Kidney capillary endothelial cell (primary cell): Measurements from ENCODE around the gene NEDD8.
"Not testable (repeated sequence)": the region's sequence is repeated elsewhere in the genome, so short reads cannot be mapped to it uniquely, and the experiment has no call there.

ENCODE experiments used
- DNase-seq: peaks from one replicate; pipeline ENCODE4 v3.0.0-alpha.2; 2018; ENCODE audit warnings: low spot score

NEDD8 gene

DNA sequence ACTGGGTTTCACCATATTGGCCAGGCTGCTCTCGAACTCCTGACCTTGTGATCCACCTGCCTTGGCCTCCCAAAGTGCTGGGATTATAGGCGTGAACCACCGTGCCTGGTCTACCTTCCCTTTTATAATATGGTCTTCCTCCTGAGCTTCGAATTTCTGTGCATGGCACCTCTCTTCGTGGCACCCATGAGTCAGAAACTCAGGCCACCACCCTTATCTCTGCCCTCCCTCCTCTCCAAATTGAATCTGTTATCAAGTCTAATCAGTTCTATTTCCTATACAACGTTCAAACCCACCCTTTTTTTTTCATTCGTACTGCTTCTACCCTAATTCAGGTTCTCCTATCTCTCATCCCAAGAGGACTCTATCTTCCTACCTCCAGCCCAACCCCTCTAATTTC, 15.3 kb upstream of the NEDD8 start:
- no peak for DNase-seq

DNA sequence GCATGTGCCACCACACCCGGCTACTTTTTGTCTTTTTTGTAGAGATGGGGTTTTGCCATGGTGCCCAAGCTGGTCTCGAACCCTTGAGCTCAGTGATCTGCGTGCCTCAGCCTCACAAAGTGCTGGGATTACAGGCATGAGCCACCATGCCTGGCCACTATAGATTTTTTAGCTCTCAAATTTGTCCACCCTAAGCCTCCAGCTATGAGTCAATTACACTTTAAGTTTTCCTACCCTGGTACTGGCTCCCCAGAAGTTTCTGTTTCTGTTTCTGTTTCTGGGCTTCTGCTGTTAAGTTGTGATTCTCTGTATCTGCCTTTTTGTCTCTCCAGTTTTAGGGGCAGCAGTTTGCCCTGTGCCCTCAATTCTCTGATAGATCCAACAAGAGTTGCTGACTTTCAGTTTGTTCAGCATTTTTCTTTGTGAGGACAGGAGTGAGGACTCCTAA, 14.6 kb upstream of the NEDD8 start:
- no peak for DNase-seq

DNA sequence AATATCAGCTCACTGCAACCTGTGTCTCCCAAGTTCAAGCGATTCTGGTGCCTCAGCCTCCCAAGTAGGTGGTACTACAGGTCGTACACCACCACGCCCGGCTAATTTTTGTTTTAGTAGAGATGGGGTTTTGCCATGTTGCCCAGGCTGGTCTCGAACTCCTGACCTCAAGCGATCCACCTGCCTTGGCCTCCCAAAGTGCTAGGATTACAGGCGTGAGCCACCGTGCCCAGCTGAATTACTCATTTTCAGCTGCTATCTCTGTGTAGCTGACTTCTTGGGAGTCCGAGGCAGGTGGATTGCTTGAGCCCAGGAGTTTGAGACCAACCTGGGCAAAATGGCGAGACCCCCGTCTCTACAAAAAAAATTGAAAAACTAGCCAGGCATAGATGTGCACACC, 13.2 kb upstream of the NEDD8 start:
- not testable (repeated sequence) for DNase-seq

DNA sequence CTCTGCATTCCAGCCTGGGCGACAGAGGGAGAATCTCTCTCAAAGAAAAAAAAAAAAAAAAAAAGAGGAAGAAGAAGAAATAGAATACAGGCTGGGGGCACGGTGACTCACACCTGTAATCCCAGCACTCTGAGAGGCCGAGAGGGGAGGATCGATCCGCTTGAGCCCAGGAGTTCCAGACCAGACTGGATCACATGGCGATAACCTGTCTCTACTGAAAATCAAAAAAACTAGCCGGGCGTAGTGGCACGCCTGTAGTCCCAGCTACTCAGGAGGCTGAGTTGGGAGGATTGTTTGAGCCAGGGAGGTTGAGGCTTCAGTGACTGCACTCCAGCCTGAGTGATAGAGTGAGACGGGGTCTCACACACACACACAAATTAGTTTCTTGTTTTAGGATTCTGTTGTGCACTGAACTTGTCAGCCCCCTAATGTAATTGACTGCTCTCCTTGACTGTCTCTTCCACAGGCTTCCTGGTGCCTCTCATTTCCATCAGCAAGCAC, 11.2 kb upstream of the NEDD8 start:
- DNase-seq, result no peak

DNA sequence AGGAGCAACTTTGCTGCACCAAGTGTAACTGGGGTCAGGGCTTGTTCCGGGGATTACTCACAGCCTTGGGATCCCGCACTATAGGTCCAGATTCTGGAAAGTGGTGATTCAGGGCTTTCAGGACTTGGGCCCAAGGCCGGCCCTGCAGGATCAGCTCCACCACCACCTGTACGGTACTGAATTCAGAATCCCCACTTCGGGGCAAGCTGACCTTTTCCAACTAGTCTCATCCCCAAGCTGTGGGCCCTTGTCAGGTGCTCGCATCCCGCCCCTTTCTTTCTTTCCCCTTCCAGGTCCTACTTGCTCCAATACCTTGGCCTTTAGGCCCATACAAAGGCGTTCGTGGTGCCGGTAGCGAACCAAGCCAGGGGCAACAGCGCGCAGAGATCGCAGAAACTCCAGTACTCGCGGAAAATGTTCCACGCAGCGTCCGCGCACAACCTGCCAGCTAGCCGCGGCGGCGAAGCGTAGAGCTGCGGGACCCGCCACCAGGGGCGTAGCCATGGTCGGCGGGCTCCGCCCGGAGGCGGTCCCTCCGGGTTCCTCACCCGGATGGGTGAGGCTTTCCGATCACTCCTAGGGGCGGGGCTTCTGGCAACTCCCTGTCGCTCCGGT, 9.8 kb upstream of the NEDD8 start:
- DNase-seq, result peak; percentile 86

DNA sequence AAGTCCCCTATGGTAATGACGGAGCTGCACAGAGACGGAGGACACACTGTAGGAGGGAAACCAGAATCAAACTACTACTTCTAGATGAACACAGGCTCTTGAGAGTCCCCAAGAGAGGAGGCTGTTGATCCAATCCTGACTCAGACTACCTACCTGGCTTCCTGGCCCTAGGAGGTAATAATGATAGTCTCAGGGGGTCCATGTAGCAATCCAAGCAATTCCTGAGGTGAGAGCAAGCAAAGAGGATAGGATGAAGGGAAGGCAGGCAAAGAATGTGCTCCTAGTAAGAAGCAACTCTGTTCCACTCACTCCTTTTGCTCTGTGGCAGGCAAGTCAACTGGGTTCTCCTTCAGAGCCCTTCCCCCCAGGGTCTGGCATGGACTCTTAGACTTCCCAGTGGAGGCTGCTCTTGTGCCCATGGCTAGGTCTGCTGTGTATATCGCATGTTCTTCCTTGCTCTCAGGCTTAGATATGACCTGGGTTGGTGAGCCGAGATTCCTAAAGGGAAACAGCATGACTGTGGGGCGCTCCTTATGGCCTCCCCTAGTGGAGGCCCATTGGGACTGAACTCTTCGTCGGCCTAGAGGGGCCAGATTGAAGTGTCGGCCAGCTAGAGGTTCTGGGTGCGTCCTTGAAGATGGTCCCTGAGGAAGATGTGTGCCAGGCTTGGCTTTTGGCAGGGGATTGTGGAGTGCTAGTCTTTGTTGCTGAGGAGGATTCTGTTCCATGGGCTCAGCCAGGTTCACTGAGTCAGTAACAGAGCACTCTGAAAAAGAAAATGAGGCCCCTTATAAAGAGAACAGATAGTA, 8.1 kb upstream of the NEDD8 start:
- DNase-seq, result no peak

DNA sequence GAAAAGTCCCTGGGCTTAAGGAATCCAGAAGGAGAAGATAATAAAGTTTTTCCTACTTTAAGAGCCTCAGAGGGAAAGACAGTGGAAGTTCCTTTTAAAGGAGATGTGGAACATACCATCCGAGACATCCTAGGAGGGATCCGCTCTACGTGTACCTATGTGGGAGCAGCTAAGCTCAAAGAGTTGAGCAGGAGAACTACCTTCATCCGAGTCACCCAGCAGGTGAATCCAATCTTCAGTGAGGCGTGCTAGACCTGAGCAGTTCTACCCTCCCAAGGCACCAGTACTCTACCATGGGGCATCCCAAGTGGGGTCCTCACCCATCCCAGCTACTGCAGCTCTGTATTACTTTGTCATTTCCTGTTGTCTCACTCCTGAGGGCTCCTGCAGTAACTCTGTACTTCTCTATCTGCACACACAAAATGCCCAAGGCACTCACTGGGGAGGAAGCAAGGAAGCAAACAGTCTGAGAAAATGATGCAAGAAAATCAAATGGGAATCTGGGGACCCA, 6.4 kb upstream of the NEDD8 start:
- no peak for DNase-seq

DNA sequence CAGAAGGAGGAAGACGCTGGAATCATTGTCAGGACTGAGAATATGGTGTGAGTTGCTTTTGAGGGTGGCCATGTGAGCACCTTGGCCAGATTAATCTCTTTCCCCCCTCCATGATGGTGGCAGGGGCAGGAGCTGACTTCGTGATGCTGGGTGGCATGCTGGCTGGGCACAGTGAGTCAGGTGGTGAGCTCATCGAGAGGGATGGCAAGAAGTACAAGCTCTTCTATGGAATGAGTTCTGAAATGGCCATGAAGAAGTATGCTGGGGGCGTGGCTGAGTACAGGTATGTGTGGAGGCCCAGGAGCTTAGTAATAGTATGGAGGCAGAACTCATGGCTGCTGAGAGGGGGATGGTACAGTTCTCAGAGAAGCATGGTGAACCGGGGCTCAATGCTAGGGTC, 6.0 kb upstream of the NEDD8 start:
- DNase-seq, result no peak

DNA sequence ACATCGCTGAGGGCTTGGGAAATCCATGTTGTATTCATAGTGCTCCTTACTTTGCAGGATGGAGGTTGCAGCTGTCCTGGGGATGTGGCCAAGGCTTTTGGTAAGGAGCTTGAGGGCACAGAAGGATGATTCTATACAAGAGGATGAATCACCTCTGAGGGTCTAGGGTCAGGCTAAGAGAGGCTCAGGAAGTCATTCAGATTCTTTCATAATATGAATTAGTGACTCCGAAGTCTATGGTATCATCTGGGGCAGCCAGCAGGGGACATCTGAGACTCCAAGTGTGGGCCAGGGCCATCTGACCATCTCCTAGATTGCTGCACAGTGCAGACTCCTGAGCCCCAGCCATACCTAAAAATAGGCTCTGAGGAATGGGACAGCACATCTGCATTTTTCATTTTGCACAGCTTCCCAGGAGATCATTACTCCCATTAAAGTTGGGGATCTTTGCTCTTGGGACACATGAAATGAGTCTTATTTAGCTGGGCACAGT, 5.3 kb upstream of the NEDD8 start:
- DNase-seq, result no peak

DNA sequence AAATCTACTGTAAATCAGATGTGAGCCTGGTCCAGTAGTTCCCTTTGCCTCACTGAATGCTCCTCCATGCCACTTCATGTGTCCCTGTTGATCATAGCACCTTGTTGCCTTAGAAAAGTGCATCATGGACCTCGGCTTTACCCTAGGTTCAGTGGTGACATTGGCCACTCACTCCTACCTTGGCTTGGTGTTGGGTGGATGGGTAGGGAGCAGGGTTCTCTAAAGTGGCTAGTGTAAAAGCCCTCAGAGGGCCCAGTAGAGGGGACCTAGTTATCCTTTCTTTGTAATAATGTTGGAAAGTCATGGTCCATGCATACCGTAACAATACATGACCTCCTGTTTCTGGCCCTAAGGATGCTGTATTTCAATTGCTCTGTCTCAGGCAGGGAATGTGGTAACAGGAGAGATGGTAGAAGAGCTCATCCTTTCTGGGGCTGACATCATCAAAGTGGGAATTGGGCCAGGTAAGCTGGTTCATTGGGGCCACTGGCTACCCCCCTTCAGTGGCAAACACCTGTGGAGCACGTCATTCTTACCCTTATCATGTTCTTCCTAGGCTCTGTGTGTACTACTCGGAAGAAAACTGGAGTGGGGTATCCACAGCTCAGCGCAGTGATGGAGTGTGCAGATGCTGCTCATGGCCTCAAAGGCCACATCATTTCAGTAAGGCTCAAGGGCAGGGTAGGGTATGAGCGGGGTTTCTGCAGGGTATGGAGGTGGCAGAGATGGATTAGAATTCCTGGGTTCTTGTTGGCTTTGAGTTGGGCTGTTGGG, 4.7 kb upstream of the NEDD8 start:
- DNase-seq, result no peak

DNA sequence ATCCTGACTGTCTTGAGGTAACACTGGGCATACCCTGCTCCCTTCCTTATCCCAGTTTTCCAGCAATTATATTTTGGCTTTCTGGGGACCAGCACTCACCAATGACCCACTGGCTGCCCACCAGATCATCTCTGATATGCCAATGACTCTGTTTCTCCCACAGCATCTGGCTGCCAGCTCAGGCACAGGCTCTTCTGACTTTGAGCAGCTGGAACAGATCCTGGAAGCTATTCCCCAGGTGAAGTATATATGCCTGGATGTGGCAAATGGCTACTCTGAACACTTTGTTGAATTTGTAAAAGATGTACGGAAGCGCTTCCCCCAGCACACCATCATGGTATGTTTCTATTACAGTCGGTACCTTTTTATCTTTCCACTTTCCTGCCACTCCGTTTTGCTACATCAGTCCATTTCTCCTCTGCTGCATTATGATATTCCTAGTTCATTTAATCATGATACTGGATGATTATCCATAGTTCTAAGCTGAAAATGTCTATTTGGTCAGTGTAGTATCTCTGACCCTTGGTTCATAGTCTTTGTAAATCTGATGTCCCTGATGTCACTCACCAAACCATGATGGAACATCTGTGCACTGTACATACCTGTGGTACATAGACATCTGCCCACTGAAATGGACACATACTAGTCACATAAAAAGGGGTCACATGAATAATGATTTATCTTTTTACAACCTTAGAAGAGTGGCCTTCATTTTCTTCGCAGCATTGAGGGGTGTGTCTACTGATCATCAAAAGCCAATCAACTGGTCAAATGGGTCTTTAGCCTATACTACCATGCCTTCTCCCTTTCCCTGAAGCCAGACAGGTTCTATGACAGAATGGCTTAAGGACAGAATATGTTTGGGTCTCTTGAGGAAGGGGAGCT, 3.9 kb upstream of the NEDD8 start:
- no peak for DNase-seq

DNA sequence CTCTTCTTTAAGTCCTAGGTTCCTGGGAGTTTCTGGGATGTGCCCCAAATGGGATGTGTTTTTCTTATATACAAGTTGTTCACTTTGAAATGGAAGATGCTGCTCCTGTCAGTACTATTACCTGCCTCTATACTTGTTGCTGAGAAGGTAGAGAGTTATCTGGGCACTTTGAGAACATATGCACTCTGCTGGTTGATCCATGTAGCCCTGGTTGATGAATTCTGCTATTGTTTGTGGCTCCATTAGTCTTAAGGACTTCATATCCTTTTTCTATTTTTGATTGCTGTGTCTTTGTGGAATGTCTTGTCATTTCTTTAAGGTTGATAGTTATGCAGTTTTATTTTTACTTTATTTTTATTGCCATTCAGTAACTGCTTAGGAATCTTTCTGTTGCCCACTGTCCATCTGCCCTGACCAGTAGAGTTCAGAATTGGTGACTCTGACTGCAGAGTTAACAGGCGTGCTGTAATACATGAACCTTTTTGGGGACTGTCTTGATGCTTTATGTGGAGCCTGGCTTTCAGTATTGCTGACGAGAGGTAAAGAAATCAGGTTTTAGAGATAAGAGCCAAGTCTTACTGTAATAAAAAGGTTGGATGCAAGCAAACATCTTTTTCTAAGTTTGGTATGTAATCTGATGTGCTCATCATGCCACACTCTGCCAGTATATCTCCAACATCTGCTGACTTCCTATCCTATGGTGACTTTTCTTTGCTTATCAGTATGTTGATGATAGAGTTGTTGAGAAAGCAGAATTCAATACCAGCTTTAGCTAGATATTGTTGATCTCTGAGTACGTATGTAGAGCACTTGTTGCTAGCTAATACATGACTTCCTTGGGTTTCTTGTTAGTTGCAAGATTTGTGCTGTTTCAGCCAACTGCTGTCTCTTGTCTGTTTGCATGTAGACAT, 2.2 kb upstream of the NEDD8 start:
- DNase-seq, result no peak

DNA sequence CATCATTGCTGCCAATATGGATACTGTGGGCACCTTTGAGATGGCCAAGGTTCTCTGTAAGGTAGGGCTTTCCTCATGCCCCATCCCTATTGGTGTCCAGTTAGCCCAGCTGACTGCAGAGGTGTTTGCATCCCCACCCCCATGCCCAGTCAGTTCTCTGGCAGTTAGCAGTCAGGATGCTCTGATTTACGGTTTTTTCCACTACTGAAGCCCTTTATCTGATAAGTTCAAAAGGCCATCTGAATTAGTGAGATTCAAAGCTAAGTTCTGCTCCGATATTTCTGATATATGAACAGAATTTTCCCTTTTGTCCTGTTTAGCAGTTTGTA, 1.3 kb upstream of the NEDD8 start:
- DNase-seq, result no peak

DNA sequence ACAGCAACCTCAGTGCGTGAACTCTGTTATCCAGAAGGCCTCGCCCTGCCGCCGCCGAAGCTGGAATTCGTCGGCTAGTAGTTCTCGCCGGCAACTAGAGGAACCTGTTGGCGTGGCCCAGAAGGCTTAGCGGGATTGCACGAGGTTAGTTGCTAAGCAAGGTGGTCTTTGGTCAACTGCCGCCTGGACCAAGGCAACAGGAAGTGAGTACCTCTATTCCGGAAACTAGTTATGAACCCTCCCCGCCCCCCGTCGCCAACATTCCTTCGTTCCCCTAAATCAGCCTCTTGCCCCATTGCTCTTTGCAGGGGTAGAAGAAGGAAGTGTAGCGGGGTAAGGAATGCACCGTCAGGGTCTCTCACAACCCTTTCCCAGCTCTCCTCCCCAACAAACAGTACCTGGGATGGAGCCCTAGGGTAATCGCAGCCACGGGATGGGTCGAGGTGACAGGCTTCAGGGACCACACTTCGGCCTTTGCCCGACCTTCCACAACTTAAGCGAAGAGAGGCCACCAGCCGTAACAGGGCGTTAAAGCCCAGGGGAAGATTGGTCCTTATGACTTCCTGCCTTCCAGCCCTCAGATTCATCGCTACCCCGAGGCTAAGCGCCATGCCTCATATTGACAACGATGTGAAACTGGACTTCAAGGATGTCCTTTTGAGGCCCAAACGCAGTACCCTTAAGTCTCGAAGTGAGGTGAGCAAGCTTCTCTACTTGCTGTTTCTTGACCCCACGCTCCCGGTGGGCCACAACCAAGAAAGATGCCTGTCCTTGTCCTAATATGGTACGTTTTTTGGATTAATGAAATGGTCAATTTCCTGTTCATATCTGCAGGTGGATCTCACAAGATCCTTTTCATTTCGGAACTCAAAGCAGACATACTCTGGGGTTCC, 724 bp upstream of the NEDD8 start, which contains the start of gene GMPR2:
TSS of gene GMPR2 (plus strand) at position 285 of the 893 bp plus-strand sequence. CDS start at position 610, 325 bp downstream.
- no peak for DNase-seq

DNA sequence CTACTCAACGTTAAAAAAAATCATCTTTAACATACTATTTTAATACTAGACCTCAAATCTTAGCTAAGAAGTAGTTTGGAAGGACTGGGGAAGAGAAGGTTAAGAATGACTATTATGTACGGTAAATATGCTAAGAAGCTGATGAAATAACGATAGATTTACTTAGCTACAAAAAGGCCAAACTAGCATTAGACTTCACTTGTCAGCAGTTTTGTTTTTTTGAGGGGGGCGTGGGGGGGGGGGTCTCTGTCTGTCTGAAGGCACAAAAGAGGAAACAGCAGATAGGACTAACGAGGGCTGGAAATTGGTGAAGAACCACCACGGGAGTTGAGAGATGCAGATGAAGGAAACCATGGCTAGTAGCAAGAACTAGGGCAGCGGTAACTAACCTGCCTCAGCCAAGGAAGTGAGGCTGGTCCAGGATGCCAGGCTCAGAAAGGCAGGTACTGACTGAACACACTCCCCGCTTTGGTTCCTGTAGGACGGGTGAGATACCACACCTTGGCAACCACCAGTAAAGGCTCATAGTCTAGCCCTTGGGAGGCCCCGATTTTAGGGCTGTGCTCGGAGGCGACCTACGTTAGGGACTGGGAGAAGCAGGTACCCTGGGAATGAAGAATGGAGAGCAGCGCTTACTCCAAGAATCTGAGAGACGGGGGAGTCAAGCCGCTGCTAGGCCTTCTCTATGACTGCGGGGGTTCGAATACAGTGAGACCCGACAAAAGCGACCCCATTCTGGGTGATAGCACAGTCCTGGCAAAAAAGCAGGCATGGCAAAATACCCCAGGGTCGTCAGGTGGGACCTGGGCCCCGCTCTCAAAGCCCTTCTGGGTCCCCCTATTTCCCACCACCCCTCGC, 675 bp downstream of the NEDD8 start:
- no peak for DNase-seq

DNA sequence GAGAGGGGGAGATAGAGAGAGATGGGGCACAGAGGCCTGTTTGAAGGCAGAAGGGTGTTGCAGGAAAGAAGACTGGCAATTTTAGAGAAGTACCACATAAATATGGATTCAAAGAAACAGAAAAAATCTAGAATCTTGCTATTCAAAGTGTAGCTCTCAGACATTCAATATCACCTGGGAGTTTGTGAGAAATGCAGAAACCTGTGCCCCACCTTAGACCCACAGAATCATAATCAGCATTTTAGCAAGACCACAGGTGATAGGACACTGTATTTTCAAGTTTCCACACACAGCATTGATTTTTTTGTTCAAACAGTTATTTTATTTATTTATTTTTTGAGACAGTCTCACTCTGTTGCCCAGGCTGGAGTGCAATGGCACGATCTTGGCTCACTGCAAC, 3.3 kb downstream of the NEDD8 start:
- DNase-seq, result no peak

DNA sequence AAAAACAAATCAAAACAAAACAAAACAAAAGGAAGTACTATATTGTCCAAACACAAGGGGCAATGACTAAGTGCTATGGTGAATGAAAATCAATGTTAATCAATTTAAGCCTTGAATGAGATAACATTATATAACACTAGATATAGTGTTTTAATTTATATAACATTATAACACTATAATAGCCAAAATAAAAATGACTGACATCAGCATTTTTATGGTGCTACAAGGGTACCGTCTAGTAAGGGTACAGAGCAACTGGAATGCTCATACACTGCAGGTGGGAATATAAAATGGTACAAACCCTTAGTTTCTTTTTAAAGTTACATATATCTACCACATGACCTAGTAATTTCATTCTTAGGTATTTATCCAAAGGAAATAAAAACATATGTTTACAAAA, 5.7 kb downstream of the NEDD8 start:
- DNase-seq, result no peak

DNA sequence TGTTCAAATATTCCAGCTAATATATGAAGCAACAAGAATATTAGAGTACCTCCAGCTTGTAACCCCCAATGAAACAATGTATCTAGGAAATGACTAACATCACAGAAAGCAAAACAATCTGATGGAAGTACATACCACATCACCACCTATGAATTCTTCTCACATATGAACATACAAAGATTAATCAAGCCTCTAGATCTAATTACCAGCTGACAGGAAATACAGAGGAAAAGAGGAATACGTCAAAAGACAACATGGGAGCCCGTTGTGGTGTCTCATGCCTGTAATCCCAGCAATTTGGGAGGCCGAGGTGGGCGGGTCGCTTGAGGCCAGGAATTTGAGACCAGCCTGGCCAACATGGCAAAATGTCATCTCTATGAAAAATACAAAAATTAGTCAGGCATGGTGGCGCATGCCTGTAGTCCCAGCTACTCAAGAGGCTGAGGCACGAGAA, 7.5 kb downstream of the NEDD8 start:
- DNase-seq, result peak; percentile 94
